Ishikawa (cell line): Measurements from ENCODE around the gene NOL9.

ENCODE experiments used
- CEBPB ChIP-seq: IDR thresholded peaks from 2 replicates; pipeline ENCODE4 v1.6.1; 2012
- CREB1 ChIP-seq: IDR thresholded peaks from 2 replicates; pipeline ENCODE4 v1.6.1; 2012; ENCODE audit warnings: low read depth
- EGR1 ChIP-seq: IDR thresholded peaks from 2 replicates; pipeline ENCODE4 v1.6.1; 2012
- EP300 ChIP-seq: IDR thresholded peaks from 2 replicates; pipeline ENCODE4 v1.6.1; 2012; ENCODE audit warnings: borderline replicate concordance
- FOXM1 ChIP-seq: IDR thresholded peaks from 2 replicates; pipeline ENCODE4 v1.6.1; 2012; ENCODE audit warnings: low read depth, borderline replicate concordance
- MAX ChIP-seq: IDR thresholded peaks from 2 replicates; pipeline ENCODE4 v1.6.1; 2012
- NFIC ChIP-seq: IDR thresholded peaks from 2 replicates; pipeline ENCODE4 v1.6.1; 2012
- RAD21 ChIP-seq: IDR thresholded peaks from 2 replicates; pipeline ENCODE4 v1.6.1; 2012; ENCODE audit warnings: low read depth
- REST ChIP-seq: IDR thresholded peaks from 2 replicates; pipeline ENCODE4 v1.6.1; 2012; ENCODE audit warnings: low read depth, mild to moderate bottlenecking
- TAF1 ChIP-seq: IDR thresholded peaks from 2 replicates; pipeline ENCODE4 v1.6.1; 2012; ENCODE audit warnings: low read depth, mild to moderate bottlenecking
- TCF12 ChIP-seq: IDR thresholded peaks from 2 replicates; pipeline ENCODE4 v1.6.1; 2012; ENCODE audit warnings: low read depth
- TEAD4 ChIP-seq: IDR thresholded peaks from 2 replicates; pipeline ENCODE4 v1.6.1; 2012
- USF1 ChIP-seq: IDR thresholded peaks from 2 replicates; pipeline ENCODE4 v1.6.1; 2012
- YY1 ChIP-seq: IDR thresholded peaks from 2 replicates; pipeline ENCODE4 v1.6.1; 2012; ENCODE audit warnings: low read depth
- ZBTB7A ChIP-seq: IDR thresholded peaks from 2 replicates; pipeline ENCODE4 v1.6.1; 2012; ENCODE audit warnings: low read depth

The NOL9 gene

GRCh38 chr1:6594977-6595740, 40.8 kb upstream of the NOL9 start:
- no peak for TF ChIP-seq TAF1
- no peak for TF ChIP-seq RAD21
- TF ChIP-seq ZBTB7A: no peak
- no peak for TF ChIP-seq REST
- no peak for TF ChIP-seq CREB1
- TF ChIP-seq USF1: no peak

- TF ChIP-seq TCF12: no peak
- no peak for TF ChIP-seq USF1
- no peak for TF ChIP-seq CREB1
- TF ChIP-seq TAF1: no peak
- no peak for TF ChIP-seq FOXM1
- TF ChIP-seq CEBPB: no peak
- TF ChIP-seq YY1: no peak
Observed at GRCh38 chr1:6593810-6594209, 39.5 kb upstream of the NOL9 start.

GRCh38 chr1:6592865-6593593, 38.7 kb upstream of the NOL9 start:
- TF ChIP-seq RAD21 (no peak), USF1 (no peak), CREB1 (no peak), EGR1 (no peak), EP300 (no peak), TEAD4 (no peak), ZBTB7A (no peak), TCF12 (no peak), REST (no peak), NFIC (no peak), FOXM1 (no peak), MAX (no peak), CEBPB (no peak), YY1 (no peak), TAF1 (no peak)

GRCh38 chr1:6592441-6592840, 38.1 kb upstream of the NOL9 start:
- no peak for TF ChIP-seq MAX
- TF ChIP-seq ZBTB7A: no peak
- no peak for TF ChIP-seq EGR1

- TF ChIP-seq CREB1 (no peak), YY1 (no peak), CEBPB (no peak), FOXM1 (no peak), REST (no peak)
Observed at GRCh38 chr1:6591644-6592043, 37.3 kb upstream of the NOL9 start.
